ENCODE data around the gene PPP2R1B. TPM values are rescaled to one million over a fixed set of nuclear protein-coding genes. Genes with fewer than 3 reads are reported as not detected.

Gene PPP2R1B
- total and polyA plus RNA-seq, 2 donors (not counting 3 experiments of a cell fraction or from before 2014, with no cell fraction given), result 18.0 to 50.8 TPM

- Histone ChIP-seq H3K4me3 (replicated peaks in 1 of 3; ENCODE audit: insufficient read depth in 1 of 3, low read depth in 1 of 3, low read length in 3 of 3) (no peak overlapping the region), H3K27ac (ENCODE audit: insufficient read depth, low read depth, low read length) (no peak overlapping the region), H3K27me3 (ENCODE audit: control insufficient read depth in 2 of 2, insufficient read depth in 2 of 2, low read length in 2 of 2) (no peaks in the 10 kb centered on the region), H3K4me2 (ENCODE audit: insufficient read depth, low read length) (no peak overlapping the region), H3K9me1 (replicated peaks; ENCODE audit: control insufficient read depth, extremely low read depth, insufficient read depth, low read length) (no peaks in the 10 kb centered on the region), H4K20me1 (replicated peaks; ENCODE audit: control insufficient read depth, extremely low read depth, insufficient read depth, low read length) (no peaks in the 10 kb centered on the region), H3K9me3 (replicated peaks; ENCODE audit: control insufficient read depth, insufficient read depth, low read length) (no peaks in the 10 kb centered on the region), H2AFZ (ENCODE audit: low read depth, low read length) (no peak overlapping the region), H3K9ac (replicated peaks; ENCODE audit: extremely low read depth, insufficient read depth, low read length) (no peak overlapping the region), H3K36me3 (ENCODE audit: control insufficient read depth in 2 of 2, extremely low read depth in 1 of 2, insufficient read depth in 2 of 2, low read length in 2 of 2) (no peaks in the 10 kb centered on the region), H3K4me1 (ENCODE audit: control insufficient read depth, extremely low read depth, insufficient read depth, low read length) (peaks cover 19% of the 10 kb centered on the region), H3K79me2 (ENCODE audit: control insufficient read depth, insufficient read depth, low read length) (no peaks in the 10 kb centered on the region)
- no TSS peak for BruUV-seq (replicated peaks)
- CTCF ChIA-PET, result interaction anchor here (1.5 kb wide), 1 partner anchor 9 kb away, joined by 4 read pairs; no protein-coding TSS in a partner anchor
- dilution Hi-C loops (cut with MboI; ENCODE audit: extremely low pct_ligation_motif_present, low sequenced_read_pairs), result no loop called here
- POLR2A ChIA-PET, result no interaction called here
- intact Hi-C loops (cut with micrococcal nuclease), result no loop called here
- FAIRE-seq, result no peak
- TF ChIP-seq MYC (IDR thresholded peaks at IDR 0.05; ENCODE audit: low read depth, low read length), result no peak
- TF ChIP-seq POLR2A (IDR thresholded peaks at IDR 0.05; ENCODE audit: low read depth, low read length), result no peak
- TF ChIP-seq GATA2 (IDR thresholded peaks at IDR 0.05; ENCODE audit: insufficient read depth, insufficient read length, low read depth, low read length), result no peak
- no peak for TF ChIP-seq EZH2 (IDR thresholded peaks at IDR 0.05; ENCODE audit: borderline replicate concordance, low read depth, low read length, severe bottlenecking)
- no peak for TF ChIP-seq FOS (IDR thresholded peaks at IDR 0.05; ENCODE audit: borderline replicate concordance, insufficient read depth, low read length)
- no peak for TF ChIP-seq POLR2AphosphoS5 (IDR thresholded peaks at IDR 0.05; ENCODE audit: insufficient read depth, low read depth, low read length)
- TF ChIP-seq MAX (IDR thresholded peaks at IDR 0.05; ENCODE audit: insufficient read depth, insufficient read length), result no peak
- TF ChIP-seq JUN (IDR thresholded peaks at IDR 0.05; ENCODE audit: borderline replicate concordance, insufficient read depth, insufficient read length, low read depth), result no peak
- TF ChIP-seq CTCF (IDR thresholded peaks at IDR 0.05; ENCODE audit: extremely low read depth in 1 of 2, insufficient read depth in 1 of 2, low read depth in 1 of 2, low read length in 2 of 2), result no peak
- DNase-seq (ENCODE audit: low read depth, low spot score), result no peak
Observed at GRCh38 chr11:111815489-111815888, 49.3 kb upstream of the PPP2R1B start.
